NCI-H82 treated with DMSO at 0.1 percent for 48 hours (cell line): ENCODE data around the gene APC.
"Not testable (repeated sequence)": the region's sequence is repeated elsewhere in the genome, so short reads cannot be mapped to it uniquely, and the experiment has no call there.

ENCODE experiments used
- DNase-seq: peaks from one replicate; lab custom pipeline; 2025; ENCODE audit not compliant: unreplicated experiment; lab: John Stamatoyannopoulos, UW

APC gene

DNA sequence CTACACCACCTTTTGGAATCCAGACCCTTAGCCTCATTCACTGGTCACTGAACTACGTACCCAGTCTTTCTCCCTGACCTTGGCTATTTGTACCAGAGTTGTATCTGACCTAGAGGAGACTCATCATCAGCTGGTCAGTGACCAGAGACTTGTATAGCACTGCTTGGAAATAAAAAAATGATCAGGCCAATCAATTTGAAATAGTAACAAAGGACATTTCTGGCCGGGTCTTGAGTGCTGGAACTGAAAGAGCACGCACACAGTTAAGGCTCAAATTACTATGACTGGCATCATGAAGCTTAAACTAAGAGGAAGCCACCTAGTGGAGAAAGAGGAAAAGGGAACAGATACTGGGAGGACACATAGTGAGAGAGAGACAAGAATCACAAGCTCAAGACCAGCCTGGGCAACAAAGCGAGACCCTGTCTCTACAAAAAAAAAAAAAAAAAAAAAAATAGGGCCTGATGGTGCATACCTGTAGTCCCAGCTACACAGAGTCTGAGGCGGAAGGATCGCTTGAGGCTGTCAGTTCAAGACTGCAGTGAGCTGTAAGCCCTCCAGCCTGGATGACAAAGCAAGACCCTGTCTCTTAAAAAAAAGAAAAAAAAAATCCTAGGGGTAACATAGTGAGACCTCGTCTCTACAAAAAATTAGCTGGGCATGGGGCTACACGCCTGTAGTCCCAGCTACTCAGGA lies 110.6 kb downstream of the APC start:
- peak; percentile 68 for DNase-seq

DNA sequence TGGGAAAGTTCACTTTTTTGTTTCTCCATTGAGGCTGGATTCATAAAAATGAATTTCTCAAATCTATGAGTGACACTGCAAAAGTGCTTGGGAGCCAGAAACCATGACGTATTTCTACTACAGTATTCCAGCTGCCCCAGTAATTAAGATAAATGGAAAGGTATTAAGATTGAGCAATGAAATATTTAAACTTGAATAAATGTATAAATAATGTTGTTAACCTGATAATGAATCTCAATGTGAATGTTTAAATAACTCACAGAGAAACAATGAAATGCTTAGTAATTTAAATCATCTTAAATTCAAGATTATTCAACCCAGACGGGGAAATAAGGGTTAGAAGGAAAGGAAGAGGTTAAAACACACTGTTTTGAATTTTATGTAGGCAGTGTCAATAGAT lies 112.2 kb downstream of the APC start:
- DNase-seq, result no peak

GRCh38 chr5:112854651-112855050 lies 117.0 kb downstream of the APC start:
- DNase-seq, result no peak

DNA sequence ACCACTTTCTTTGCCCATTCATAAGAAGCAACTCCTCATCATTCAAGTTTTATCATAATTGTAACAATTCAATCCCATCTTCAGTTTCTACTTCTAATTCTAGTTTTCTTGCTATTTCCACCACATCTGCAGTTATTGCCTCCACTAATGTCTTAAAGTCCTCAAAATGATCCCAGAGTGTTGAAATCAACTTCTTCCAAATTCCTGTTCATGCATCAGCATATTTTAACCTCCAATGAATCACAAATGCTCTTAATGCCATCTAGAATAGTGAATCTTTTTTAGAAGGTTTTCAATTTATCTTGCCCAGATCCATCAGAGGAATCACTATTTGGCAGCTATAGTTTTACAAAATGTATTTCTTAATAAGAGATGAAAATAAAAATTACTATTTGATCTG lies 120.2 kb downstream of the APC start:
- DNase-seq, result no peak

DNA sequence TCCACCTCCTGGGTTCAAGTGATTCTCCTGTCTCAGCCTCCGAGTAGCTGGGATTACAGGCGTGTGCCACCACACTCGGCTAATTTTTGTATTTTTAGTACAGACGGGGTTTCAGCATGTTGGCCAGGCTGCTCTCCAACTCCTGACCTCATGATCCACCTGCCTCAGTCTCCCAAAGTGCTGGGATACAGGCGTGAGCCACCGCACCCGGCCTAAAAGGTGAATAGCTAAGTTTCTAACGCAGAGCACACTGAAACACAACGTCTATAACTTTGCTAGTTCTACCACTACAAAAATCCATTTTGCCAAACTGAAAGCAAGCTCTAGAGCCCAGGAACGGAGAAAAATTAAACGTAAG lies 122.9 kb downstream of the APC start:
- DNase-seq, result not testable (repeated sequence)

DNA sequence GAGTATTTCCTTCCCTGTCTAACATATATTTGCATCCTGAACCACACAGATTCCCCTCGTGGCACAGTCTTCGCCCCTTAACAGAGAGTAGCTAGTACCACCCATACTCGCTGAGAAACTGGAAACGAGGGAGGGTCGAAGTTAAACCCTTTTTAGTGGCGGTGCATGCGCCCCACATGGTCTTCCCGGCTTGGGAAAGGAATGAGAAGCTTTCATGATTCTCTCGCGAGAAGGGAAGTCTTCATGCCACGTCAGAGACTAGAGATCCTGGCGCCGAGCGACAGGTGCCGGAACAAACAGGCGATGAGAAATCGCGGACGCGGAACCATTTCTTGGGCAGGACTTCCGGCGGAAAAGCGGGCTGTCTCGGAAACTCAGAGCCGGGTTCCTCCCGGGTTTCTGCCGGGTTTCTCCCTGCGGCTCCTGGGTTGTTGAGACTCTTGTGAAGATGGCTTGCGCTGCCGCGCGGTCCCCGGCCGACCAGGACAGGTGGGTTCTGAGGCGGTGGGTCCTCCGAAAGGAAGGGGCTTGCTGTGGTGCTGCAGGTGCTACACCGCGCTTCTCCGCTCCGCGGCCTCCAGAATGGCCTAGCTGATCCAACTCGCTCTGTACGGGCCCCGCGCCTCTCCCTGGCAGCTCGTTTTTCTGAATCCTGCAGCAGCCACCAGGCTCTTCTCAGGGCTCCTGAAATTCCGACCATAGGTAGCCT lies 123.4 kb downstream of the APC start, which contains the start of gene SRP19:
SRP19 (plus strand) TSS at position 359 of the 709 bp plus-strand sequence; CDS start at position 449, 90 bp downstream.
- DNase-seq, result peak; percentile 86

GRCh38 chr5:112861638-112861985 lies 123.9 kb downstream of the APC start:
- DNase-seq, result no peak

GRCh38 chr5:112862085-112862484 lies 124.4 kb downstream of the APC start:
- no peak for DNase-seq

DNA sequence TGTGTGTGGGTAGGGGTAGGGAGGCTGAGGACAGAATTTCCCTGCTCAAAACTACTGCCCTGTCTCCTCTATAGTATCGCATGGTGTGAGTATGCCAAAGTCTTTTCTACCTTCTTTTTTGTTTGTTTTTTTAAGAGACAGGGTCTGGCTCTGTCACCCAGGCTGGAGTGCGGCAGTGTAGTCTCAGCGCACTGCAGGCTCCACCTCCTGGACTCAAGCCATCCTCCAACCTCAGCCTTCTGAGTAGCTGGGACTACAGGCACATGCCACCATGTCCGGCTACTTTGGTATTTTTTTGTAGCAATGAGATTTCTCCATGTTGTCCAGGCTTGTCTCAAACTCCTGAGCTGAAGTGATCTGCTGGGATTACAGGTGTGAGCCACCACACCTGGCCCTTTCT lies 125.9 kb downstream of the APC start:
- no peak for DNase-seq

DNA sequence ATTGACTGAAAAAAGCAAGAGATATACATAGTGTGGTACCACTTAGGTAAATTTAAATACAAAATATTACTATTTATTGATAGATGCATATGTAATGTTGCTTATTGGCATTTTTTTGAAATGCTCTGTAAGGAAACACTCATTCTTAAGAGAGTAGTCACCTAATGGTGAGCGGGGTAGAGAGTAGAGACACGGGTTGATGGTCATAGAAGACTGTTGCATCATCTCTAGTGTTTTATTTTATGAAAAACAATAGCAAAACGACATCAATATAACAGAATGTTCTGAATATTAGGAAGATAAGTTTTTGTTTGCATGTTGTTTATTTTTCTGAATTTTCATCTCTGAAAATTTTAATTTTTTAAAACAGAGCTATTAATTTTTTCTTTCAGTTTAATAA lies 127.4 kb downstream of the APC start:
- no peak for DNase-seq

DNA sequence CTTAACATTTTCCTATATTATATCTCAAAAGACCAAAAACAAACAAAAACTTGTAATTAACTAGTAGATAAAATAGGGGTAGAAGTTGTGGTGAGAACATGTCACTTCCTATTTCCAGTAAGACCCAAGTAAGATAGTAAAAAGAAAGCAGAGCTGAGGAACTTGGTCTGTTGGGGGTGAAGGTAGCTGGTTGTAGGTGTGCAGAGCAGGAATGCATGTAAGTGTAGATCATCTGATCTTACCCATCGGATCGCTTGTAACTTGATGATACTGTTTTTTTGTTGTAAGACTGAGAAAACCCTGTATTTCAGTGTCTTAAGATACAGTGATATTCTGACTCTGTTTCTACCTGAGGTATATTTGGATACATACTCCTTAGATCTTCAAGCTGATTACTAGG lies 129.1 kb downstream of the APC start:
- DNase-seq, result no peak

DNA sequence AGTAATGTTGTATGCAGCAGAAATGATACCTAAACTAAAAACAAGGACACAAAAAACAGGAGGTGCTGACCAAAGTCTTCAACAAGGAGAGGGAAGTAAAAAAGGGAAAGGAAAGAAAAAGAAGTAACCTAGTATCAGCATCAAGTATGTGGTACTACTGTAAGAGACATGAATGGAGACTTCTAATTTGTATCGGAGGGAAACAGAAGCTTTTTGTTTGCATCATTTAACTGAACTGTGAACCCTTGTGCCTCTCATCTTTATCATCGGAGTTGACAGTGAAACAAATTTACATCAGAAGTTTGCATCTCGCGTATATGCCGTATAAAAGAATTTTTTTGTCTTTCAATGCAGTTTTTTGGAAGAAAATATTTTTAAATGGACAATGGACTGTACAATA lies 129.7 kb downstream of the APC start:
- no peak for DNase-seq

GRCh38 chr5:112869948-112870347 lies 132.3 kb downstream of the APC start:
- no peak for DNase-seq

DNA sequence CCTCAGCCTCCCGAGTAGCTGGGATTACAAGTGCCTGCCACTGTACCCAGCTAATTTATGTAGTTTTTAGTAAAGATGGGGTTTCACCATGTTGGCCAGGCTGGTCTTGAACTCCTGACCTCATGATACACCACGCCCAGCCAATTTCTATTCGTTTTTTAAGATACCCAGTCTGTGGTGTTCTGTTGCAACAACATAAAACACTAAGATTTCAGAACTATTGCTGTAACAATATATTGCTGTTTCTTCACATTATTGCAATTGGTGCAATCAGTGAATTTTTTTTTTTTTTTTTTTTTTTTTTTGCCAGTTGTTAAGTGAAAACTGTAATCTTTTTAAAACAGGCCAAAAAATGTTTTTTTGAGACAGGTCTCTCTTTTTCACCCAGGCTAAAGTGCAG lies 133.3 kb downstream of the APC start:
- DNase-seq, result no peak

- DNase-seq, result no peak
These were observed 138.7 kb downstream of the APC start for GRCh38 chr5:112876362-112876761.

- DNase-seq, result no peak
These were observed 140.4 kb downstream of the APC start for GRCh38 chr5:112878101-112878500.

DNA sequence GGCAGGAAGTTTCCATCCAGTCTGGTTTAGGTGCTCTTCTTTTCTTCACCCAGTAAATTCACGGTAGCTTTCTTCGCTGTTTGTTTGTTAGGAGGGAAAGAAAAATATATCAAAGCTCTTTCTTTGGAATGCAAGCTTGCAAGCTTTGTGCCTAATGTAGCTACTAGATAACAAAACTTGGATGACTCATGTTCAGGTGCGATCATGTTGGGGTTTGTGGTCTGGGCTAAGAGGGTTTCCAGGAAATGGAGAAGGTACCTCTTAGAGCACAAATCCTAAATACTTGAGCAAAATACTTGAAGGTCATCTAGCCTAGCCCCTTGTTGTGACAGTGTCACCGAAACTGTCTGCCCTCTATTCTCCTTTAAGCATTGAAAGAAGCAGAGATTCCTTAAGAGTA lies 141.1 kb downstream of the APC start:
- DNase-seq, result no peak

- no peak for DNase-seq
These were observed 142.7 kb downstream of the APC start for GRCh38 chr5:112880219-112880964.

- DNase-seq, result no peak
These were observed 145.5 kb downstream of the APC start for GRCh38 chr5:112883192-112883591.

- no peak for DNase-seq
These were observed 147.3 kb downstream of the APC start for GRCh38 chr5:112885001-112885400.

DNA sequence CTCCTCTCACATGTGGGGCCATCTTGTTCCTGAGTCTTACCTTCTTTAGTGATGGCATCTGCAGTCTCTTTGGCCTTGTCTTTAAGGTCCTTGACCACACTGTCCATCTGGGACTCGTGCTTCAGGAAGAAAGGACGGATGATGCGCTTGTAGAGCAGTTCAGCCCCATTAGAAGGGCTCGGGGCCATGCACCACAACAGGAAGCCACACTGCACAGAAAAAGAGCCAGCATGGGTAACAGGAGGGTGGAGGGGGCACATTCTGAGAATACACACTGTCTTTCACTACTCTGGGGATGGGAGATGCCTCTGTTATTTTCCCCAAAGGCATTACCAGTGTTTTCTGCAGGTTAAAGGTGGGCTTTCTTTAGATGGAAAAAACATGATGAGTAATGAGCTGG lies 149.3 kb downstream of the APC start:
- no peak for DNase-seq

- DNase-seq, result not testable (repeated sequence)
These were observed 154.4 kb downstream of the APC start for GRCh38 chr5:112892066-112892465.
